Femur (tissue), 1 donor: ENCODE measurements around the gene EFHC1.
A peak's percentile ranks its signal among the peaks of the same experiment; 100 is the strongest.

Experiments
- DNase-seq: peaks from one replicate; pipeline ENCODE4 v3.0.0-alpha.2; 2017

EFHC1 gene

GRCh38 chr6:52544602-52545405 is 124.7 kb downstream of the EFHC1 start:
- DNase-seq = no peak

DNA sequence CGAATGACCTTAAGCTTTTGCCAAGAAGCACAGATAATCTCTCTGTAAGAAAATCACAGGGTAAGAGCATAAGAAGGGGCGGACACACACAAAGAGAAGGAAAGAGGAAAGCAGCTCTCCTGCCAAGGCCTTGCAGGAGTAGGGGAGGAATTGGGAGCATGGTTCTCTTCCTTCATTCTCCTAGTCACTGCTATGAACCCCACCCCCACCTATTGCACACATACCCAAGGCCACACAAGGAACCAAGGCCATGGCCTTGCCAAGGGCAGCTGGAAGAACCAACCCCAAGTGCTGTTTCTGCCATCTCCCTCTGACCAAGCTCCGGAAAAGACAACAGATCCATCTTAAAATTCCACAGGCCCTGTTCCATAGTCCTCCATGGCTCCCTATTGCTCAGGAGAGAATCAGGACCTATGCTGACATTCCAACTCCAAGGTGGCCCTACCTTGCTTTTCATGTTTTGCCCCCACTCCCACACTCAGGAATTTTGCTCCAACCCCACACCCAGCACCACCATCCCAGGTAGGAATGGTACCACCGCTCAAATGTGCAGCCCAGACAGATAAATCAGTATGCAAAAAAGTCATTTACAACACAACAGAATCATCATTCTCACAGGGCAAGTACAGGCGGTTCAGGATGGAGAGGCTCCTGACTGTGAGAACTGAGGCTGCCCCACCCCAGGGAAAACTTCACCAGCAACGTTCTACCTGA is 125.4 kb downstream of the EFHC1 start:
- no peak for DNase-seq

- no peak for DNase-seq
Measured at GRCh38 chr6:52546192-52546591, 126.0 kb downstream of the EFHC1 start.

DNA sequence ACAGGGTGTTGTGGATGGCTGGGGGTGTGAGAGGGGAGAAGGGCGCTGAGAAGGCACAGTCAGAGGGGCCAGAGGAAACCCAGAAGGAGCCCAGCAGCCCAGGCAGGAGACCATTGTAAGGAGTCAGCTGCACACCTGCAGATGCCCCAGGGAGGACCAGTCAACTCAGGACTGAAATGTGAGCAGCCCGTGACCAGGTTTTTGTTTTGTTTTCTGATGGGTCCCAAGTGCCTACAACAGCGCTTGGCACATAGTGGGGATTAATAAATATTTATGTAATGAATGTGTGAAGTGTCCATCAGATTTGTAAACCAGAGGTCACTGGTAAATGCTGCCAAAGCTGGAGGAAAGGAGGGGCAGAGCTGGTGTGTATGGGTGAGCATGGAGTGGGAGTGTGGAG is 126.5 kb downstream of the EFHC1 start:
- DNase-seq = no peak

GRCh38 chr6:52547647-52548352 is 127.7 kb downstream of the EFHC1 start:
- DNase-seq = no peak

DNA sequence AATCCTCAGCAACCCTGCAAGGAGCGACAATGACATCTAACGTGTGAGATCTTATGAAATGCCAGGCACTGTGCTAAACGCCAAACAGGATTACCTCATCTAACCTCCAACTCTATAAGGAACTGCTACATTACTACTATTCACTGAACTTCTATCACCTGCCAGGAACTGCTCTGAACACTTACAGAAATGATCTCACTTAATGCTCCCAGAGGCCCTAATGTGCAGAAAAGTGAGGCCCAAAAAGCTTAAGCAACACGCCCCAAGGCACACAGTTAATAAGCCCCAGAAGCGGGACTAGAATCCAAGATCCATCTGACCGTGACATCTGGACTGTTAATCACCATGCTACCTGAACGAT is 128.2 kb downstream of the EFHC1 start:
- DNase-seq = no peak

- no peak for DNase-seq
Measured at GRCh38 chr6:52548999-52549398, 128.9 kb downstream of the EFHC1 start.

DNA sequence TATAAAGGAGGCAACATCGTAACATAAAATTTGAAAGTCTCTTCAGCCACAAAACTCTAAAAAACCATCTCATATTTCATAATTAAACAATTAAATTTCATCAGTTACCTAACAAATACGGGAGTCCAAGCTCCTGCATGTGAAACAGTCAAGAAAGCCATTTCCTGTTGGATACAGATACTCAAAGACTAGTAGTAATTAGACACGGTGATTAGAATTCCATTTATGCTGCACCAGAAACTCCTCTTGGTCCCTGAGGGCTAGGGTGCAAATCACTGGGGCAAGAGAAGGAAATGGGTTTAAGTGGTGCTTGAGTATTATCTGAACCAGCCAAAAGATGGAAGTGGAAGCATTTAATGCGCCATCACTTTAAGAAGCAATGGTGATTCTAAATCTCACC is 129.3 kb downstream of the EFHC1 start:
- no peak for DNase-seq

DNA sequence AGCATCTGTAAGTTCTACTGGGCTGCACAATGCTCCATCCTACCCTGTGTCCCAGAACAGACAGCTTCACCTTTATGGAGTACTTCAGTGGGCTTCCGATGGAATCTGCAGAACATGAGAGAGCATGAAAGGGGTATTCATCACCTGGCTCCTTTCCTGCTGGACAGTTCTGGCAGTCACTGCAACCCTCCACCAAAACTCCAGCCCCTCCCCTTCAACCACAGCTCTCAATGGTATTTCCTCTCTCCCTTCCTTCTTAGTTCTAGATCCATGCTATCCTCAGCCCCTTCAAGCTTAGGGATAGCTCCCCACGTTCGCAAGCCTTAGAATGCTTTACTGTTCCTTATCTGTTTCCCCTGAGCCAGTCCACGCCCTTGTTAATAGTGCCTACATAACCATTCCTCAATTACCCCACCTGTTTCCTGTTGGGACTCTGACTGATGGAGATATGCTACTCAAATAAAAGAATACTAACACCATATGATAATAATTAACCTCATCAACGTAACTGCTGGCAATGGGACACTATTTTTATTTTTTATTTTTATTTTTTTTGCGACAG is 130.0 kb downstream of the EFHC1 start:
- DNase-seq = no peak

GRCh38 chr6:52550870-52551269 is 130.7 kb downstream of the EFHC1 start:
- DNase-seq = no peak

DNA sequence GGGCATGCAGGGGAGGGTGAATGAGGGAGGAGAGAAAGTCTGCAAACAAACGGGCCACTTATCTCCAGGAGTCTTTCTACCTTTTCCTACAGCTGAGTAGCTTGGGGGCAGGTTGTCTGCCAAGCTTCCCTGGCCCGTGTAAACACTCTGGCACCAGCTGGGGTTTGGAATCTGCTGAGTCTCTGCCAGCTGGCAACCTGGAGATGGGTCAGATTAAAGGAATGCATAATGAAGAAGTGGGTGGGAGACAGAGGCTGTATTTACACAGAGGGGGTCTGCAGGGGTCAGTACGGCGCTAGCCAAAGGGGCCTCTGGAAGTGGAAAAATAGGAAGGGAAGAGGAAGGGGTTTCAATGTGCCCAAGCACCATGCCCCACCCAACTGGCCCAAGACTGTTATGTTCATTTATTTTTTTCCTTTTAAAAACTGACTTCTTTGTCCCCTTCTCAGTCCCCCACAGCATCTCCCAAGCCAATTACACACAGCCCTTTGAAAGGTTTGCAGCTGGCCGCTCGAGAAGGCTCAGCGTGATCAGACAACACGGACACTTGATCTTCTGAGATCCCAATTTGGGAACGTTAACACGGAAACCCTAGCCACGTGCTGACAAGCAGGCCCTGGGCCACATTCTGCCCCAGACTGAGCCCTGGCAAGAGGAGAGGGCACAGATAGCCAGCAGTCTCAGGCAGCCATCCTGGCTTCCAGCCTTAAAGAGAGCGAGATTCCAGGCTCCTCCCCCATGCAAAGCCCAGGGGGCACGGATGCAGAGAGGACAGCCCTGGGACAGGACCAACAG is 131.5 kb downstream of the EFHC1 start:
- DNase-seq = peak; percentile 83

DNA sequence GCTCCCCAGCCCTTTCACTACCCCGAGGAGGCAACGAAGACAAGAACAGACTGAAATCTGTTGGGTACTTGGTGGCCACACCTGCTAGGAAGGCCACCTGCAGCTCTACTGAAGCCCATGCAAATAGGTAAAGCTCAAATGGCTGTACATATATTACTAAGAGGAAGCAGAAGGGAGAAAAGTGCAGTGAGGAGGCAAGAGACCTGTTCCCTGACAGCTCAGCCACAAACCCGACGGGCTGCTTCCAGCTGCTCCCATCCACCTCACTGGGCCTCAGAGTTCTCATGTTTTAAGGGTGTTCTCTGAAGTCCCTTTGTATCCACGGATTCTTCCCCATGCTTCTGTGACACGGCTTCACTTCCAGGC is 132.1 kb downstream of the EFHC1 start:
- DNase-seq = no peak

- DNase-seq = no peak
Measured at GRCh38 chr6:52553158-52553557, 133.0 kb downstream of the EFHC1 start.

GRCh38 chr6:52553719-52554118 is 133.6 kb downstream of the EFHC1 start:
- no peak for DNase-seq

DNA sequence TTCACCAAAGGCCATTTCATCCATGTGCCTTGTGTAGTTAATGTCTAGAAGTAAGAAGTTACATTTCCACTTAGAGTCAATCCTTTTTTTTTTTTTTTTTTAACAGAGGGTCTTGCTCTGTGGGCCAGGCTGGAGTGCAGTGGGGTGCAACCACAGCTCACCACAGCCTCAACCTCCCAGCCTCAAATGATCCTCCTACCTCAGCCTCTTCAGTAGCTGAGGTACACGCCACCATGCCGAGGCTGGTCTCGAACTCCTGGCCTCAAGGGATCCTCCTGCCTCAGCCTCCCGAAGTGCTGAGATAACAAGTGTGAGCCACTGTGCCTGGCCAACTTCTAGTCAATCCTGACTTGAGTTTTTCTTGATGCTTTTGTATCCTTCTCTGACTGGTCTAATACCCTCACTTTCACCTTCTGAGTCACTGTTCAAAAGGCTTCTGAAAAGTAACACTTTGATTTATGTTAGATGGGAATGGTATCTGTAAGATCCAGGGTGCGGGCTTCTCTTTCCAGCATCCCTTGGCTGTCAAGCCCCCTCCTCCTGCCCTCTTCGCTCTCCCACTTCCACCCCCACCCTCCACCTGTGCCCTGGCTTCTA is 134.6 kb downstream of the EFHC1 start:
- DNase-seq = no peak

- DNase-seq = no peak
Measured at GRCh38 chr6:52555518-52556233, 135.5 kb downstream of the EFHC1 start.

DNA sequence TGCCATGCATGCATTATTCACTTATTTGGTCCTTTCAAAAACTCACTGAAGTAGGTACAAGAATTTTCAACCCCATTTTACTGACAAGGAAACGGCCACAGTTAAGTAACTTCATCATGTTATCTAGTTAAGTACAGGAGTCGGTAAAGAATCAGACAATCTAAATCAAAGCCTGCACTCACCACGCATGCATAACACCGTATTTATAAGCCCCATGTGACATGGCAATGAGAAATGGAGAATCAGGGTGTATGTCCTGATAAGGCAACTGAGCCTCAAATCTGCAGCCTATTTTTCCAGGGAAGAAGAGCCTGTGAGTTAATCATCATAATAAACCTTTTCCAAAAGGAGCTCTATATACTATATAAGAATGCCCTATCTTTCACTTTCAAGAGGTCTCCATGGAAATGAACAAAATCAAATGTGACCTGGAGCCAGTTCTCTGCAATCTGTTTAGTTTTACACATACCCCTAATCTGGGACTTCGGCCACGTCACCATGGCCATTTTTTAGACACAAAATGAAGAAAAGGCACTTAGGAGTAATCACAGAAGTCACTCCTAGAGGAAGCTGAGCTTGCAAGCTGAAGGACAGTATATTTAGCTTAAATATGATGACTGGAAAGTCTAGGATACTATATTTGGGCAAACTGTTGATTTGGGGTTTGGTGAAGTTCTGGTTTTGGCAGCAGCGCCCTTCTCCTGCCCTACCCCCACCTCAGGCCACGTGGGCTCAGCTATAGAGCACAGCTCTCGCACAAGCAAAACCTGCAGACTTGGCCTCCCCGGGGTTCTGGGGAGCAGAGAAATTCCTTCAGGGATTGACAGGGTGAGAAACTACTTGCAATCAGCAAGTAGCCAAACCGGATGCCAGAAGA is 137.5 kb downstream of the EFHC1 start:
- DNase-seq = peak; percentile 64

GRCh38 chr6:52558266-52559000 is 138.3 kb downstream of the EFHC1 start:
- no peak for DNase-seq

DNA sequence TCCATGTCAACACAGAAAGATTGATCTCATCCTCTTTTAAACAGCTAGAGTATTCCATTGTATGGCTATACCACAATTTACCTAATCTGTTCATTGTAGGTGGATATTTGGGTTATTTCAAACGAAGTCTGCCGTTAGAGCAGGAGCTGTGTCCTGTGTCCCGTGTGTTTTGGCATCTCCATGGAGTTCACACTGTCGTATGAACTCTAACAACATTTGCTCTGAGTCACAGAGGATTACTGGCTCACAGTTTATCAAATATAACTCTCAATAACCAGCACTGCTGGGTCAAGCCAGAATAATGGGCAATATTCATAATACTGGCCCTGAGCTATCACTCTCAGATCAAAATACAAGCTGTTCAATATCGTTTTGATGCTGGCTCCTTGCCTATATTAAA is 140.3 kb downstream of the EFHC1 start:
- DNase-seq = no peak

GRCh38 chr6:52562911-52563310 is 142.8 kb downstream of the EFHC1 start:
- no peak for DNase-seq
